HepG2 (cell line): ENCODE results near the gene CIROP. TPM values are rescaled to one million over a fixed set of nuclear protein-coding genes. Genes with fewer than 3 reads are reported as not detected.

Source experiments
- AKAP8 ChIP-seq: sonication (generic); formaldehyde crosslinking; IDR thresholded peaks from 2 replicates; pipeline ENCODE4 v1.5.1; 2020; ENCODE audit warnings: mild to moderate bottlenecking, missing genetic modification reagents
- ZNF761 ChIP-seq: sonication (generic); formaldehyde crosslinking; conservative IDR thresholded peaks from 2 replicates; pipeline ENCODE4 v1.4.0; 2020; ENCODE audit warnings: mild to moderate bottlenecking, missing genetic modification reagents
- polyA plus RNA-seq, 8 experiments: library from polyadenylated mRNA; depleted of rRNA in 3 of 8; stranded (reverse) in 7 of 8; unstranded in 1 of 8; fragments of >200 nt; fragmentation: Illumina TruSeq in 4 of 8; extraction: Trizol in 4 of 8; gene quantifications; 2 replicates each; pipeline versions ENCODE4 v1.2.1 to v1.2.3, GENCODE V29; 2011 to 2016; ENCODE audit warnings: low read depth in 4 of 8, missing spikeins in 1 of 8, mixed read lengths in 1 of 8; ENCODE audit not compliant: insufficient read depth in 1 of 8
- total RNA-seq, 5 experiments: library from RNA; depleted of rRNA; stranded (reverse); fragments of >200 nt; fragmentation: Illumina TruSeq; extraction: Trizol; gene quantifications; 2 replicates each; pipeline ENCODE4 v1.2.3, GENCODE V29; 2016; ENCODE audit warnings: low read depth in 1 of 5
- TF ChIP-seq, protein P1 (sequence below): sonication (generic); formaldehyde crosslinking; IDR thresholded peaks from 2 replicates; pipeline ENCODE4 v1.4.0; 2020; ENCODE audit warnings: missing genetic modification reagents
- TF ChIP-seq, protein P2 (sequence below), 2 experiments: IDR thresholded peaks; 2 replicates each; pipeline ENCODE4 v1.6.1; 2011 to 2012; ENCODE audit warnings: low read length in 2 of 2, borderline replicate concordance in 1 of 2, low read depth in 1 of 2, mild to moderate bottlenecking in 1 of 2, moderate library complexity in 1 of 2
- TF ChIP-seq, protein P3 (sequence below): sonication (generic); formaldehyde crosslinking; IDR thresholded peaks from 2 replicates; pipeline ENCODE4 v1.4.0; 2020; ENCODE audit warnings: missing genetic modification reagents
- TF ChIP-seq, protein P4 (sequence below), 2 experiments: sonication (generic) in 1 of 2; formaldehyde crosslinking in 1 of 2; IDR thresholded peaks; 2 replicates each; pipeline versions ENCODE4 v1.5.1 to v1.6.1; 2011 to 2020; ENCODE audit warnings: borderline replicate concordance in 1 of 2, low read depth in 1 of 2, low read length in 1 of 2, mild to moderate bottlenecking in 1 of 2, missing genetic modification reagents in 1 of 2, moderate library complexity in 1 of 2
- TF ChIP-seq, protein P5 (sequence below): sonication (generic); formaldehyde crosslinking; IDR thresholded peaks from 2 replicates; pipeline ENCODE4 v1.4.0; 2020; ENCODE audit warnings: low read depth, mild to moderate bottlenecking, missing genetic modification reagents
- TF ChIP-seq, protein P6 (sequence below): IDR thresholded peaks from 2 replicates; pipeline ENCODE4 v1.6.1; 2016; ENCODE audit warnings: missing compliant biosample characterization, missing genetic modification reagents, borderline replicate concordance

Gene CIROP
- total and polyA plus RNA-seq, 2 of the 13 experiments (the other 11 are each of a cell fraction or from before 2014, with no cell fraction given) = 0.07 TPM; not detected in 1

DNA sequence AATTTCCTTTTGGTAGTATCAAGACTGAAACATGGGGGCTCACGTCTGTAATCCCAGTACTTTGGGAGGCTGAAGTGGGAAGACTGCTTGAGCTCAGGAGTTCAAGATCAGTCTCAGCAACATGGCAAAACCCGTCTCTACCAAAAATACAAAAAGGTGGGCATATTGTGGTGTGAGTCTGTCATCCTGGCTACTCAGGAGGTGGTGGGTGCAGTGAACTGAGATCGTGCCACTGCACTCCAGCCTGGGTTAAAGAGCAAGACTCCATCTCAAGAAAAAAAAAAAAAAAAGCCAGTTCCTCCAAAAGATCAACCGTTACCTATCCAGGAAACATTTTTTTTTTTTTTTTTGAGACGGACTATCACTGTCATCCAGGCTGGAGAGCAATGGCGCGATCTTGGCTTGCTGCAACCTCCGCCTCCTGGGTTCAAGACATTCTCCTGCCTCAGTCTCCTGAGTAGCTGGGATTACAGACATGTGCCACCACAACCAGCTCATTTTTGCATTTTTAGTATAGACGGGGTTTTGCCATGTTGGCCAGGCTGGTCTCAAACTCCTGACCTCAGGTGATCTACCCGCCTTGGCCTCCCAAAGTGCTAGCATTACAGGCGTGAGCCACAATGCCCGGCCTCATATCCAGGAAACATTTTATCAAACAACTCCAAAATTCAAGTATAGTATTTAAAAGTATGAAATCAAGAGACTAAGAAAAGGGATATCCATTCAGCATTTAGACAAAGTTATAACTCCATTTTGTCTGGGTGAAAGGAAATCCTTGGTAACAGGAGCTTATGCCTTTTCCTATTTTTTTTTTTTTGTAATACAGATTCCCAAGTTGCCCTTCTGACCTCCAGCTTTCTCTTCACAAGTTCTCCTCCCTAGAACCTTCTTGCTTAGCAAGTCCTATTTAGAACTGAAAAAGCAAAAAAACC is 13.2 kb downstream of the CIROP start (continued):
- TF ChIP-seq, protein P1, sequence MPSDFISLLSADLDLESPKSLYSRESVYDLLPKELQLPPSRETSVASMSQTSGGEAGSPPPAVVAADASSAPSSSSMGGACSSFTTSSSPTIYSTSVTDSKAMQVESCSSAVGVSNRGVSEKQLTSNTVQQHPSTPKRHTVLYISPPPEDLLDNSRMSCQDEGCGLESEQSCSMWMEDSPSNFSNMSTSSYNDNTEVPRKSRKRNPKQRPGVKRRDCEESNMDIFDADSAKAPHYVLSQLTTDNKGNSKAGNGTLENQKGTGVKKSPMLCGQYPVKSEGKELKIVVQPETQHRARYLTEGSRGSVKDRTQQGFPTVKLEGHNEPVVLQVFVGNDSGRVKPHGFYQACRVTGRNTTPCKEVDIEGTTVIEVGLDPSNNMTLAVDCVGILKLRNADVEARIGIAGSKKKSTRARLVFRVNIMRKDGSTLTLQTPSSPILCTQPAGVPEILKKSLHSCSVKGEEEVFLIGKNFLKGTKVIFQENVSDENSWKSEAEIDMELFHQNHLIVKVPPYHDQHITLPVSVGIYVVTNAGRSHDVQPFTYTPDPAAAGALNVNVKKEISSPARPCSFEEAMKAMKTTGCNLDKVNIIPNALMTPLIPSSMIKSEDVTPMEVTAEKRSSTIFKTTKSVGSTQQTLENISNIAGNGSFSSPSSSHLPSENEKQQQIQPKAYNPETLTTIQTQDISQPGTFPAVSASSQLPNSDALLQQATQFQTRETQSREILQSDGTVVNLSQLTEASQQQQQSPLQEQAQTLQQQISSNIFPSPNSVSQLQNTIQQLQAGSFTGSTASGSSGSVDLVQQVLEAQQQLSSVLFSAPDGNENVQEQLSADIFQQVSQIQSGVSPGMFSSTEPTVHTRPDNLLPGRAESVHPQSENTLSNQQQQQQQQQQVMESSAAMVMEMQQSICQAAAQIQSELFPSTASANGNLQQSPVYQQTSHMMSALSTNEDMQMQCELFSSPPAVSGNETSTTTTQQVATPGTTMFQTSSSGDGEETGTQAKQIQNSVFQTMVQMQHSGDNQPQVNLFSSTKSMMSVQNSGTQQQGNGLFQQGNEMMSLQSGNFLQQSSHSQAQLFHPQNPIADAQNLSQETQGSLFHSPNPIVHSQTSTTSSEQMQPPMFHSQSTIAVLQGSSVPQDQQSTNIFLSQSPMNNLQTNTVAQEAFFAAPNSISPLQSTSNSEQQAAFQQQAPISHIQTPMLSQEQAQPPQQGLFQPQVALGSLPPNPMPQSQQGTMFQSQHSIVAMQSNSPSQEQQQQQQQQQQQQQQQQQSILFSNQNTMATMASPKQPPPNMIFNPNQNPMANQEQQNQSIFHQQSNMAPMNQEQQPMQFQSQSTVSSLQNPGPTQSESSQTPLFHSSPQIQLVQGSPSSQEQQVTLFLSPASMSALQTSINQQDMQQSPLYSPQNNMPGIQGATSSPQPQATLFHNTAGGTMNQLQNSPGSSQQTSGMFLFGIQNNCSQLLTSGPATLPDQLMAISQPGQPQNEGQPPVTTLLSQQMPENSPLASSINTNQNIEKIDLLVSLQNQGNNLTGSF = no peak
- TF ChIP-seq, protein P2, sequence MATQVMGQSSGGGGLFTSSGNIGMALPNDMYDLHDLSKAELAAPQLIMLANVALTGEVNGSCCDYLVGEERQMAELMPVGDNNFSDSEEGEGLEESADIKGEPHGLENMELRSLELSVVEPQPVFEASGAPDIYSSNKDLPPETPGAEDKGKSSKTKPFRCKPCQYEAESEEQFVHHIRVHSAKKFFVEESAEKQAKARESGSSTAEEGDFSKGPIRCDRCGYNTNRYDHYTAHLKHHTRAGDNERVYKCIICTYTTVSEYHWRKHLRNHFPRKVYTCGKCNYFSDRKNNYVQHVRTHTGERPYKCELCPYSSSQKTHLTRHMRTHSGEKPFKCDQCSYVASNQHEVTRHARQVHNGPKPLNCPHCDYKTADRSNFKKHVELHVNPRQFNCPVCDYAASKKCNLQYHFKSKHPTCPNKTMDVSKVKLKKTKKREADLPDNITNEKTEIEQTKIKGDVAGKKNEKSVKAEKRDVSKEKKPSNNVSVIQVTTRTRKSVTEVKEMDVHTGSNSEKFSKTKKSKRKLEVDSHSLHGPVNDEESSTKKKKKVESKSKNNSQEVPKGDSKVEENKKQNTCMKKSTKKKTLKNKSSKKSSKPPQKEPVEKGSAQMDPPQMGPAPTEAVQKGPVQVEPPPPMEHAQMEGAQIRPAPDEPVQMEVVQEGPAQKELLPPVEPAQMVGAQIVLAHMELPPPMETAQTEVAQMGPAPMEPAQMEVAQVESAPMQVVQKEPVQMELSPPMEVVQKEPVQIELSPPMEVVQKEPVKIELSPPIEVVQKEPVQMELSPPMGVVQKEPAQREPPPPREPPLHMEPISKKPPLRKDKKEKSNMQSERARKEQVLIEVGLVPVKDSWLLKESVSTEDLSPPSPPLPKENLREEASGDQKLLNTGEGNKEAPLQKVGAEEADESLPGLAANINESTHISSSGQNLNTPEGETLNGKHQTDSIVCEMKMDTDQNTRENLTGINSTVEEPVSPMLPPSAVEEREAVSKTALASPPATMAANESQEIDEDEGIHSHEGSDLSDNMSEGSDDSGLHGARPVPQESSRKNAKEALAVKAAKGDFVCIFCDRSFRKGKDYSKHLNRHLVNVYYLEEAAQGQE (IDR thresholded peaks at IDR 0.05; ENCODE audit: borderline replicate concordance in 1 of 2, low read depth in 1 of 2, low read length in 2 of 2) = no peak
- TF ChIP-seq AKAP8 = no peak
- TF ChIP-seq, protein P3, sequence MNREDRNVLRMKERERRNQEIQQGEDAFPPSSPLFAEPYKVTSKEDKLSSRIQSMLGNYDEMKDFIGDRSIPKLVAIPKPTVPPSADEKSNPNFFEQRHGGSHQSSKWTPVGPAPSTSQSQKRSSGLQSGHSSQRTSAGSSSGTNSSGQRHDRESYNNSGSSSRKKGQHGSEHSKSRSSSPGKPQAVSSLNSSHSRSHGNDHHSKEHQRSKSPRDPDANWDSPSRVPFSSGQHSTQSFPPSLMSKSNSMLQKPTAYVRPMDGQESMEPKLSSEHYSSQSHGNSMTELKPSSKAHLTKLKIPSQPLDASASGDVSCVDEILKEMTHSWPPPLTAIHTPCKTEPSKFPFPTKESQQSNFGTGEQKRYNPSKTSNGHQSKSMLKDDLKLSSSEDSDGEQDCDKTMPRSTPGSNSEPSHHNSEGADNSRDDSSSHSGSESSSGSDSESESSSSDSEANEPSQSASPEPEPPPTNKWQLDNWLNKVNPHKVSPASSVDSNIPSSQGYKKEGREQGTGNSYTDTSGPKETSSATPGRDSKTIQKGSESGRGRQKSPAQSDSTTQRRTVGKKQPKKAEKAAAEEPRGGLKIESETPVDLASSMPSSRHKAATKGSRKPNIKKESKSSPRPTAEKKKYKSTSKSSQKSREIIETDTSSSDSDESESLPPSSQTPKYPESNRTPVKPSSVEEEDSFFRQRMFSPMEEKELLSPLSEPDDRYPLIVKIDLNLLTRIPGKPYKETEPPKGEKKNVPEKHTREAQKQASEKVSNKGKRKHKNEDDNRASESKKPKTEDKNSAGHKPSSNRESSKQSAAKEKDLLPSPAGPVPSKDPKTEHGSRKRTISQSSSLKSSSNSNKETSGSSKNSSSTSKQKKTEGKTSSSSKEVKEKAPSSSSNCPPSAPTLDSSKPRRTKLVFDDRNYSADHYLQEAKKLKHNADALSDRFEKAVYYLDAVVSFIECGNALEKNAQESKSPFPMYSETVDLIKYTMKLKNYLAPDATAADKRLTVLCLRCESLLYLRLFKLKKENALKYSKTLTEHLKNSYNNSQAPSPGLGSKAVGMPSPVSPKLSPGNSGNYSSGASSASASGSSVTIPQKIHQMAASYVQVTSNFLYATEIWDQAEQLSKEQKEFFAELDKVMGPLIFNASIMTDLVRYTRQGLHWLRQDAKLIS (CRISPR knock-in tag) = no peak
- TF ChIP-seq, protein P4, sequence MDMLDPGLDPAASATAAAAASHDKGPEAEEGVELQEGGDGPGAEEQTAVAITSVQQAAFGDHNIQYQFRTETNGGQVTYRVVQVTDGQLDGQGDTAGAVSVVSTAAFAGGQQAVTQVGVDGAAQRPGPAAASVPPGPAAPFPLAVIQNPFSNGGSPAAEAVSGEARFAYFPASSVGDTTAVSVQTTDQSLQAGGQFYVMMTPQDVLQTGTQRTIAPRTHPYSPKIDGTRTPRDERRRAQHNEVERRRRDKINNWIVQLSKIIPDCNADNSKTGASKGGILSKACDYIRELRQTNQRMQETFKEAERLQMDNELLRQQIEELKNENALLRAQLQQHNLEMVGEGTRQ (IDR thresholded peaks at IDR 0.05; ENCODE audit: low read depth, low read length) = no peak
- TF ChIP-seq, protein P4 (CRISPR knock-in tag; IDR thresholded peaks at IDR 0.05; ENCODE audit: borderline replicate concordance) = no peak
- TF ChIP-seq, protein P5, sequence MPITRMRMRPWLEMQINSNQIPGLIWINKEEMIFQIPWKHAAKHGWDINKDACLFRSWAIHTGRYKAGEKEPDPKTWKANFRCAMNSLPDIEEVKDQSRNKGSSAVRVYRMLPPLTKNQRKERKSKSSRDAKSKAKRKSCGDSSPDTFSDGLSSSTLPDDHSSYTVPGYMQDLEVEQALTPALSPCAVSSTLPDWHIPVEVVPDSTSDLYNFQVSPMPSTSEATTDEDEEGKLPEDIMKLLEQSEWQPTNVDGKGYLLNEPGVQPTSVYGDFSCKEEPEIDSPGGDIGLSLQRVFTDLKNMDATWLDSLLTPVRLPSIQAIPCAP (CRISPR knock-in tag) = no peak
- no peak for TF ChIP-seq ZNF761 (CRISPR knock-in tag)
- TF ChIP-seq, protein P6, sequence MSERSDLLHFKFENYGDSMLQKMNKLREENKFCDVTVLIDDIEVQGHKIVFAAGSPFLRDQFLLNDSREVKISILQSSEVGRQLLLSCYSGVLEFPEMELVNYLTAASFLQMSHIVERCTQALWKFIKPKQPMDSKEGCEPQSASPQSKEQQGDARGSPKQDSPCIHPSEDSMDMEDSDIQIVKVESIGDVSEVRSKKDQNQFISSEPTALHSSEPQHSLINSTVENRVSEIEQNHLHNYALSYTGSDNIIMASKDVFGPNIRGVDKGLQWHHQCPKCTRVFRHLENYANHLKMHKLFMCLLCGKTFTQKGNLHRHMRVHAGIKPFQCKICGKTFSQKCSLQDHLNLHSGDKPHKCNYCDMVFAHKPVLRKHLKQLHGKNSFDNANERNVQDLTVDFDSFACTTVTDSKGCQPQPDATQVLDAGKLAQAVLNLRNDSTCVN = no peak
